Activated CD4-positive, alpha-beta memory T cell treated with anti-CD3 and anti-CD28 coated beads for 36 hours (primary cell): Measurements from ENCODE around the gene PACC1. TPM values are rescaled to one million over a fixed set of nuclear protein-coding genes. Genes with fewer than 3 reads are reported as not detected.
"Not testable (repeated sequence)": the region's sequence is repeated elsewhere in the genome, so short reads cannot be mapped to it uniquely, and the experiment has no call there.

Experiments used
- CTCF ChIA-PET: fragments of 350-600 bp; sonication (Branson Sonifier 250); formaldehyde crosslinking; loops from one replicate; lab custom pipeline; 2021; ENCODE audit warnings: antibody characterized with exemption, inconsistent platforms; lab: Charles Lee
- POLR2A ChIA-PET: fragments of 350-600 bp; sonication (Branson Sonifier 250); formaldehyde crosslinking; loops from one replicate; lab custom pipeline; 2021; ENCODE audit warnings: antibody characterized with exemption; lab: Charles Lee
- DNase-seq: peaks from one replicate; pipeline ENCODE4 v3.0.0-alpha.2; 2020
- H3K27ac Mint-ChIP-seq: one replicate; pipeline ENCODE4 v1.8.0; 2021; ENCODE audit warnings: mixed read lengths
- H3K27me3 Mint-ChIP-seq: one replicate; pipeline ENCODE4 v1.8.0; 2021; ENCODE audit warnings: mixed read lengths
- H3K36me3 Mint-ChIP-seq: one replicate; pipeline ENCODE4 v1.8.0; 2021; ENCODE audit warnings: mixed read lengths
- H3K4me1 Mint-ChIP-seq: one replicate; pipeline ENCODE4 v1.8.0; 2021; ENCODE audit warnings: low read depth, mixed read lengths
- H3K4me3 Mint-ChIP-seq: one replicate; pipeline ENCODE4 v1.8.0; 2021; ENCODE audit warnings: mild to moderate bottlenecking, mixed read lengths
- H3K9me3 Mint-ChIP-seq: one replicate; pipeline ENCODE4 v1.8.0; 2021; ENCODE audit warnings: mixed read lengths
- intact Hi-C: fragments of 100-400 bp; cut with micrococcal nuclease; formaldehyde crosslinking; loops from one replicate; pipeline ENCODE4 v1.15.1; 2023
- total RNA-seq, 2 experiments: library from RNA; stranded (reverse); gene quantifications; one replicate each; pipeline ENCODE4 v1.2.3, GENCODE V29; 2021

Gene PACC1
- total RNA-seq, 2 experiments from 2014 or later = 9.6 to 10.0 TPM

DNA sequence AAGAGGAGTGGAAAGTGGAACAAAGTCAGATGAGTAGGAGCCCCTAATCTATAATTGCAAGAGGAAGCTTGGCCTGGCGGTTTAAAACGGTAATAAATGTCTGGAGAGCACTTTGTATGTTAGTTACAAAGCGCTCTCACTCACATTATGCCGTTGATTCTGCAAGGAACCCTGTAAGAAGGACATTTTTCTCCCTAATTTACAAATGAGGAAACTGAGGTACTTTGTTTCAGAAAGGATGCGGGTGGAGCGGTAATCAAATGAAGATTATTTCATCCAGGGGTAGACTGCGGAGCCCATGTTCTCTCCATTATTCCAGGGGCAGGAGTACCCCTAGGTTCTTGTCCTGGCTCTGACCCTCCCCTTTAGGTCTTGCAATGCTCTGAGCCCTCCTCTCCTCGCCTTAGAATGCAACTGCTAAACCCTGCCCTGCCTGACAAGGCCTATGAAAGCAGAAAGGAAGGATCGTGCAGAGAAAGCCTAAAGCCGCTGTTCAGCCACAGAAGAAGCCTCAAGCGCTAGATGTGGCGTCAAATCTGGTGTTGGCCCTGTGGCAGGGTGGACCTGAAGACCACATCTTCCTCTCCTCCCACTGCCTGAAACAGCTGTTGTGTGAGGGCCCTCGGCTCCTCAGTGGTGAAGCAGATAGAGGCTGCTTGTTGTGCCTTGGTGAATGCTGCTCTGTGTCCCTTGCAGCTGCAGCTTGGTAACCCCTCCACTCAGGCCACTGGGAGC lies 588 bp upstream of the PACC1 start:
- no peak for DNase-seq
- ChIA-PET POLR2A (interaction anchor here (0.6 kb wide), 1 partner anchor 180 kb away, joined by 4 read pairs; no protein-coding TSS in a partner anchor), CTCF (interaction anchor here (1.0 to 2.2 kb wide), 2 partner anchors 41 to 356 kb away, joined by 3 to 18 read pairs; no protein-coding TSS in a partner anchor)
- Mint-ChIP-seq H3K4me1 (peaks cover 20% of the 10 kb centered on the region), H3K9me3 (no peaks in the 10 kb centered on the region), H3K27ac (peak overlapping the region; percentile 74), H3K4me3 (peak overlapping the region; percentile 97), H3K36me3 (peaks cover 9% of the 10 kb centered on the region), H3K27me3 (no peaks in the 10 kb centered on the region)
- intact Hi-C loops = loop anchor here (1.0 to 2.0 kb wide), 2 partner anchors 17 to 130 kb away; partner anchors contain the start of genes NENF and PPP2R5A

DNA sequence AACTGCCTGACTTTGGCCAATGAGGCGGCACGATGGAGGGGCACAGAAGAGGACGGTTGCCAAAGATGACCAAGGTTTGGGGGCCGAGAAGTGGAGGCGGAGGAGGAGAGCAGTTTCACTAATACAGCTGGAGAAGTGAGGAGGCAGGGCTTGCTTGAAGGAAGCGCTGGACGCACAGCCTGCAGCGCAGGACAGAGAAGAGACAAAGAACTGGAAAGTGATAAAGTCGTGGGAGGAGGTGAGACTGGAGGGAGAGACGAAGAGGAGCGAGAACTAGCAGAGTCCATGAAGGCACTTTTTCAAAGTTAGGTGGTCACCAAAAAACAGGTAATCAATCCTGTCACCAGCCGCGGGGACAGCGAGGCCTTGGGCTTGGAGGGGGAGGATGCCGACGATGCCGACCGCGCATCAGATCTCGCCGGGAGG lies 771 bp downstream of the PACC1 start:
- H3K4me1 Mint-ChIP-seq = peaks cover 20% of the 10 kb centered on the region
- intact Hi-C loops = loop anchor here (2.0 kb wide), 1 partner anchor 129 kb away; the partner anchor contains the start of gene PPP2R5A
- no peak overlapping the region for H3K27ac Mint-ChIP-seq
- POLR2A ChIA-PET = no interaction called here
- H3K36me3 Mint-ChIP-seq = peaks cover 23% of the 10 kb centered on the region
- H3K4me3 Mint-ChIP-seq = peak overlapping the region; percentile 97
- H3K27me3 Mint-ChIP-seq = no peaks in the 10 kb centered on the region
- no peak for DNase-seq
- CTCF ChIA-PET = no interaction called here
- no peaks in the 10 kb centered on the region for H3K9me3 Mint-ChIP-seq

DNA sequence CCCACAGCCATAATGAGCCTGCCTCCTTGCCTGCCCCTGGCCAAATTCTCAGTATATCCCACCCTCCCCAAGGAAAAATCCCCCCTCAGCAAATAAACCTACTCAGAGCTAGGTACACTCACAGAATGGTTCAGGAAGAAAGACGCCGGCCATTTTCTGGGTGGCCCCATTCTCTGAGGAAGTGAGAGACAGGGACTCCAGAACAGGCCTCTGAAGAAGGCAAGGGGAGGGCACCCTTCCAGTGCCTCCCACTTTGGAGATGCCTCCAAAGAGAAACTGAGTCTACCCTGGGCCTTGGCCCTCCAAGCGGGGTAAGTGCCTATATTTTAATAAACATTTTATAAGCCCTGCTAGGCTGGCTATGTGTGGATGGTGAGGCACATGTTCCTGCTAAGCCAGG lies 2.3 kb downstream of the PACC1 start:
- CTCF ChIA-PET = interaction anchor here (1.4 kb wide), 1 partner anchor 43 kb away, joined by 5 read pairs; no protein-coding TSS in a partner anchor
- H3K4me1 Mint-ChIP-seq = peaks cover 20% of the 10 kb centered on the region

DNA sequence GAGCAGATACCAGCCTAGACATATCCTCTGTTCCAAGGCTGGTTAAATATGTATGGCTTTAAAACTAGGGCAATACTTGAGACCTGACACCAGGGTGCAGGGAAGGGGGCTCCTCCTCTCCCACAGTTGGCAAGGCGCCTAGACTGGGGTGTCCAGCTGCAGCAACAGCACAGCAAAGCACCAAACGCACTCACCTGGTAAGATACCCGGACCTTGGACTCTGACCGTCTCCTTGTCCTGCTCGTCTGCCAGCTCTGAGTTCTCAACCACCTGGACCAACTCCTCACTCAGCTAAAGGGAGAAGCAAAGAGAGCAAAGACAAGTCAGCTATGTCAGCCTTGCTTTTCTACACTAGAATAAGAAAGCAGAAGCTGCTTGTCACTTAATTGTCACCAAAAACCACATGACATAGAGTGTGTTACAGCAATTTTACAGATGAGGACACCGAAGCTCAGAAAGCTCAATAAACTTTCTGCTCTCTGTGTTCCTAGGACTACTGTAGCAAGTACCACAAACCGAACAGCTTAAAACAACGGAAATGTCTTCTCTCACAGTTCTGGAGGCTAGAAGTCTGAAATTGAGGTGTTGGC lies 4.4 kb downstream of the PACC1 start:
- DNase-seq = no peak
- Mint-ChIP-seq H3K27me3 (no peaks in the 10 kb centered on the region), H3K36me3 (peaks cover 39% of the 10 kb centered on the region), H3K4me1 (peaks cover 19% of the 10 kb centered on the region), H3K4me3 (no peak overlapping the region), H3K27ac (no peak overlapping the region), H3K9me3 (no peaks in the 10 kb centered on the region)
- ChIA-PET POLR2A (no interaction called here), CTCF (no interaction called here)
- intact Hi-C loops = no loop called here

More for the DNA sequence above, 2.3 kb downstream of the PACC1 start:
- Mint-ChIP-seq H3K9me3 (no peaks in the 10 kb centered on the region), H3K4me3 (no peak overlapping the region), H3K27ac (no peak overlapping the region), H3K27me3 (no peaks in the 10 kb centered on the region), H3K36me3 (peaks cover 32% of the 10 kb centered on the region)
- DNase-seq = no peak
- POLR2A ChIA-PET = no interaction called here
- intact Hi-C loops = no loop called here

DNA sequence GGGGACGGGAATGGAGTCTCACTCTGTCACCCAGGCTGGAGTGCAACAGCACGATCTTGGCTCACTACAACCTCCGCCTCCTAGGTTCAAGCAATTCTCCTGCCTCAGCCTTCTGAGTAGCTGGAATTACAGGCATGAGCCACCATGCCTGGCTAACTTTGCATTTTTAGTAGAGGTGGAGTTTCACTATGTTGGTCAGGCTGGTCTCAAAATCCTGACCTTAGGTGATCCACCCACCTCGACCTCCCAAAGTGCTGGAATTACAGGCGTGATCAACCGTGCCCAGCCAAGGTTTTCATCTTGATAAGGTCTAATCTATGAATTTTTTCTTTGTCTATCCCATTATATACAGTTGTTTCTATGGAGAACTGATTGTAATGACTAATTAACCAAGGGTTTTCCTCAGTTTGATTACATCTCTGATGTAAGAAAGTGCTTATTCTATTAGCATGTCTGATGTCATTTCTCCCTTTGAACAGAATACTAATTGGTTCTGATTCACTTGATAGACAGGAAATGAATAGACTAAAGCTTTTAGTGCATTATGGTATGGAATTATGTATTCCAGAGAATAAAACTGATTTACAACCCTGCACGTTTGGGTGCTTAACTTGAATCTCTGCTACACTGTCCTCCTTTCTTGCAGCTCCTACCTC lies 11.9 kb downstream of the PACC1 start:
- Mint-ChIP-seq H3K36me3 (peaks cover 39% of the 10 kb centered on the region), H3K4me3 (no peak overlapping the region), H3K4me1 (peaks cover 16% of the 10 kb centered on the region), H3K9me3 (peaks cover 1% of the 10 kb centered on the region), H3K27me3 (no peaks in the 10 kb centered on the region), H3K27ac (no peak overlapping the region)
- ChIA-PET POLR2A (no interaction called here), CTCF (interaction anchor here (1.0 kb wide), 1 partner anchor 53 kb away, joined by 3 read pairs; no protein-coding TSS in a partner anchor)
- intact Hi-C loops = no loop called here
- no peak for DNase-seq

DNA sequence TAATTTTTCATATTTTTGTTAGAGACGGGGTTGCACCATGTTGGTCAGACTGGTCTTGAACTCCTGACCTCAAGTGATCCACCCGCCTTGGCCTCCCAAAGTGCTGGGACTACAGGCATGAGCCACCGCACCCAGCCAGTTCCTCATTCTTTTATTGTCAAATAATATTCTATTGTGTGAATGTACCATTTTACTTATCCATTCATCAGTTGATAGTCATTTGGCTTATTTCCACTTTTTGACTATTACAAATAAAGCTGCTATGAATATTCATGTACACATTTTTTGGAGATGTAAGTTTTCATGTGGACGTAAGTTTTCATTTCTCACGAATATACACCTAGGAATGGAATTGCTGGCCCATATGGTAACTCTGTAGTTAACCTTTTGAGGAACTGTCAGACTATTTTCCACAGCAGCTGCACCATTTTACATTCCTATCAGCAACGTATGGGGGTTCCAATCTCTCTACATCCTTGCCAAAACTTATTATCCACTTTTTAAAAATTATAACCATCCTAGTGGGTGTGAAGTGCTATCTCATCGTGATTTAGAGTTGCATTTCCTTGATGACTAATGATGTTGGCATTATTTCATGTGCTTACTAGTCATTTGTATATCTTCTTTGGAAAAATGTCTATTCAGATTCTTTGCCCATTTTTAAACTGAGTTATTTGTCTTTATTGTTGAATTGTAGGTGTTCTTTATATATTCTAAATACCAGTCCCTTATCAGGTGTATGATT lies 12.7 kb downstream of the PACC1 start:
- intact Hi-C loops = no loop called here
- DNase-seq = no peak
- Mint-ChIP-seq H3K4me1 (peaks cover 16% of the 10 kb centered on the region), H3K4me3 (no peak overlapping the region), H3K36me3 (peaks cover 39% of the 10 kb centered on the region), H3K27me3 (no peaks in the 10 kb centered on the region), H3K9me3 (peaks cover 8% of the 10 kb centered on the region), H3K27ac (no peak overlapping the region)
- ChIA-PET CTCF (no interaction called here), POLR2A (no interaction called here)

DNA sequence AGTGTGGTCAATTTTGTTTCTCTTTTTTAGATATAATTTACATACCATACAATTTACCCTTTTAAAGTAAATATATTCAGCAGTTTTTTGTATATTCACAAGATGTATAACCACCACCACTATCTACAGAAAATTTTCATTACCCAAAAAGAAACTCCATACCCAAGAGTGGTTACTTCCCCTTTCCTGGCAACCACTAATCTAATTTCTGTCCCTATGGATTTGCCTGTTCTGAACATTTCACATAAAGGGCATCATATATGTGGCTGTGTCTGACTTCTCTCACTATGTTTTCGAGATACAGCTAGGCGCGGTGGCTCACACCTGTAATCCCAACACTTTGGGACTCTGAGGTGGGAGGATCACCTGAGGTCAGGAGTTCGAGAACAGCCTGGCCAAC lies 13.6 kb downstream of the PACC1 start:
- Mint-ChIP-seq H3K27me3 (no peaks in the 10 kb centered on the region), H3K9me3 (peaks cover 17% of the 10 kb centered on the region), H3K27ac (no peak overlapping the region), H3K4me1 (peaks cover 16% of the 10 kb centered on the region), H3K4me3 (no peak overlapping the region), H3K36me3 (peaks cover 45% of the 10 kb centered on the region)
- DNase-seq = no peak
- CTCF ChIA-PET = no interaction called here
- POLR2A ChIA-PET = no interaction called here
- intact Hi-C loops = no loop called here

DNA sequence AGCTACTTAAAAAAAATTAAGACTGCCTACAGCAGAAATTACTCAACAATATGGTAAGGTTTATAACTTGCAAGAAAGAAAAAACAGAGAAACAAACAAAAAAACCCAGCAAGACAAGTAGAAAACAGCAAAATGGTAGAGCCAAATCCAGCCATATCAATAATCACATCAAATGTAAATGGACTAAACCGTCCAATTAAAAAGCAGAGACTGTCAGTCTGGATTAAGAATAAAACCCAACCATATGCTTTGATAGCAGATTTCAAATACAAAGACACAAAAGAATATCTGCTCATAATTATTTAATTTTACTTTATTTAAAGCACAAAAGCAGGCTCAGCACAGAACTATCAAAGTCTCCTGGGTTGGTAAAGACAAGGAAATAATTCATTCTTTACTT lies 17.5 kb downstream of the PACC1 start:
- H3K9me3 Mint-ChIP-seq = peaks cover 20% of the 10 kb centered on the region
- DNase-seq = no peak
- no peak overlapping the region for H3K27ac Mint-ChIP-seq
- H3K27me3 Mint-ChIP-seq = no peaks in the 10 kb centered on the region
- peaks cover 1% of the 10 kb centered on the region for H3K4me1 Mint-ChIP-seq
- H3K36me3 Mint-ChIP-seq = peaks cover 42% of the 10 kb centered on the region
- intact Hi-C loops = no loop called here
- CTCF ChIA-PET = no interaction called here
- H3K4me3 Mint-ChIP-seq = no peak overlapping the region
- POLR2A ChIA-PET = no interaction called here

DNA sequence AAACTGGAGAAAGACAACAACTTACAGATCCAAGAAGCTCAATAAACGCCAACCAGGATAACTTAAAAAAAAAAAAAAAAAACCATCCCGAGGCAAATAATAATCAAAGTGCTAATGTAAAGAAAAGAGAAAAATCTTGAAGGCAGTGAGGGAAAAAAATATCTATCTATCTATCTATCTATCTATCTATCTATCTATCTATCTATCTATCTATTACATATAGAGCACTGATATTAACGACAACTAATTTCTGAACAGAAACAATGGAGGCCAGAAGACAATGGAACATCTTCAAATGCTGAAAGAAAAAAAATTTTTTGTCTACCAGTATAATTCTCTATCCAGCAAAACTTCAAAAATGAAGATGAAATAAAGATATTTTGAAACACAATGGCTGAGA lies 18.0 kb downstream of the PACC1 start:
- POLR2A ChIA-PET = no interaction called here
- H3K36me3 Mint-ChIP-seq = peaks cover 45% of the 10 kb centered on the region

DNA sequence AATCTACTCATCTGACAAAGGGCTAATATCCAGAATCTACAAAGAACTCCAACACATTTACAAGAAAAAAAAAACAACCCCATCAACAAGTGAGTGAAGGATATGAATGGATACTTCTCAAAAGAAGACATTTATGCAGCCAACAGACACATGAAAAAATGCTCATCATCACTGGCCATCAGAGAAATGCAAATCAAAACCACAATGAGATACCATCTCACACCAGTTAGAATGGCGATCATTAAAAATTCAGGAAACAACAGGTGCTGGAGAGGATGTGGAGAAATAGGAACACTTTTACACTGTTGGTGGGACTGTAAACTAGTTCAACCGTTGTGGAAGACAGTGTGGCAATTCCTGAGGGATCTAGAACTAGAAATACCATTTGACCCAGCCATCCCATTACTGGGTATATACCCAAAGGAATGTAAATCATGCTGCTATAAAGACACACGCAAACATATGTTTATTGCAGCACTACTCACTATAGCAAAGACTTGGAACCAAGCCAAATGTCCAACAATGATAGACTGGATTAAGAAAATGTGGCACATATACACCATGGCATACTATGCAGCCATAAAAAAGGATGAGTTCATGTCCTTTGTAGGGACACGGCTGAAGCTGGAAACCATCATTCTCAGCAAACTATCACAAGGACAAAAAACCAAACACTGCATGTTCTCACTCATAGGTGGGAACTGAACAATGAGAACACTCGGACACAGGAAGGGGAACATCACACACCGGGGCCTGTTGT lies 18.8 kb downstream of the PACC1 start:
- peaks cover 29% of the 10 kb centered on the region for H3K9me3 Mint-ChIP-seq
- intact Hi-C loops, DNase-seq, POLR2A ChIA-PET, CTCF ChIA-PET, H3K27me3 Mint-ChIP-seq, H3K4me1 Mint-ChIP-seq, H3K4me3 Mint-ChIP-seq, H3K27ac Mint-ChIP-seq: not testable (repeated sequence)
- H3K36me3 Mint-ChIP-seq = peaks cover 52% of the 10 kb centered on the region

More for the DNA sequence above, 18.0 kb downstream of the PACC1 start:
- no peak for DNase-seq
- Mint-ChIP-seq H3K27me3 (no peaks in the 10 kb centered on the region), H3K9me3 (peaks cover 24% of the 10 kb centered on the region), H3K4me3 (no peak overlapping the region), H3K27ac (no peak overlapping the region), H3K4me1 (no peaks in the 10 kb centered on the region)
- intact Hi-C loops = no loop called here
- CTCF ChIA-PET = no interaction called here

DNA sequence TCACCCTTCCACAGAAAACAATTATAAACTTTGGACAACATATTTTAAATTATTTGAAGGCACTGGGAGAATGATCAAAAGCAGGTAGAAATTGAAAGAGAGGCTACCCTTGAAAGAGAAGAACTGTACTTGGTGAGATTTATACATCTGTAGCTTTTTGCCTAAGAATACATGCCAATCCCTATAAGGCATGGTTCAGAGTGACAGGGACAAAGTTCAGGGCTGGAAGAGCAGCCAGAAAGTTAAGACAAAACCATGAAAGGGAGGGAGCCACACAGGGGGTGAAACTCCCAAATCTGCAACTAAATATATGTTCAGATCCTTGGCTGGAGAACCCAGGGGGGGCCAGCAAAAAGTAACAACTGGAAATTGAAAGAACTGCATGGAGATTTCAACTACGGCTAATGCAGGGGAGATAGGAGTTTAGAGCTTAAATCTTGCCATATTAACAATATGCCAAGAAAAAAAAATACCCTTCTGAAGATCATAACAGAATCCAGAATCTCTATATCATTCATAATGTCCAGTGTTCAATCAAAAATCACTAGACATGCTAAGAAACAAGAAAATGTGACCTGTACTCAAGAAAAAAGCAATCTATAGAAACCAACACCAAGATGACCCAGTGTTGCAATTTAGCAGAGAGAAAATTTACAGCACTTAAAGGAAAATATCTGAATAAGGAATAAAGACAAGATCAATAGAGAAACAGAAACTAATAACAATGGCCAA lies 25.5 kb downstream of the PACC1 start:
- intact Hi-C loops = no loop called here
- Mint-ChIP-seq H3K27ac (no peak overlapping the region), H3K9me3 (peaks cover 18% of the 10 kb centered on the region), H3K27me3 (no peaks in the 10 kb centered on the region), H3K4me3 (no peak overlapping the region), H3K4me1 (no peaks in the 10 kb centered on the region), H3K36me3 (peaks cover 52% of the 10 kb centered on the region)
- no peak for DNase-seq
- POLR2A ChIA-PET = no interaction called here
- CTCF ChIA-PET = no interaction called here
